Measurements from ENCODE around the gene GPR55.

The GPR55 gene

GRCh38 chr2:230907361-230908091 is 17.5 kb downstream of the GPR55 start:
- Histone ChIP-seq H3K4me3 (ENCODE audit: low read depth, low read length, poor library complexity, severe bottlenecking) (no peak overlapping the region), H3K4me2 (ENCODE audit: low read length) (no peak overlapping the region), H3K4me1 (ENCODE audit: insufficient read depth, low read length, severe bottlenecking) (peaks cover 8% of the 10 kb centered on the region), H3K27ac (ENCODE audit: low read depth, low read length, poor library complexity, severe bottlenecking) (no peak overlapping the region), H3K36me3 (ENCODE audit: insufficient read depth, low read length) (no peaks in the 10 kb centered on the region), H3F3A (ENCODE audit: insufficient read depth, low read length) (no peaks in the 10 kb centered on the region), H3K27me3 (ENCODE audit: insufficient read depth, low read length) (peaks cover 26% of the 10 kb centered on the region), H3K9me3 (ENCODE audit: low read length) (no peaks in the 10 kb centered on the region), H2AFZ (ENCODE audit: low read length) (no peak overlapping the region), H4K20me1 (ENCODE audit: insufficient read depth, low read length) (no peaks in the 10 kb centered on the region), H3K79me2 (ENCODE audit: insufficient read depth, low read length) (no peaks in the 10 kb centered on the region), H3K9me2 (ENCODE audit: low read depth, low read length) (no peaks in the 10 kb centered on the region), H3K9ac (ENCODE audit: low read length) (no peak overlapping the region)
- TF ChIP-seq EZH2 (IDR thresholded peaks at IDR 0.05; ENCODE audit: borderline replicate concordance, low read length) (no peak), CTCF (IDR thresholded peaks at IDR 0.05; ENCODE audit: low read length) (no peak)

DNA sequence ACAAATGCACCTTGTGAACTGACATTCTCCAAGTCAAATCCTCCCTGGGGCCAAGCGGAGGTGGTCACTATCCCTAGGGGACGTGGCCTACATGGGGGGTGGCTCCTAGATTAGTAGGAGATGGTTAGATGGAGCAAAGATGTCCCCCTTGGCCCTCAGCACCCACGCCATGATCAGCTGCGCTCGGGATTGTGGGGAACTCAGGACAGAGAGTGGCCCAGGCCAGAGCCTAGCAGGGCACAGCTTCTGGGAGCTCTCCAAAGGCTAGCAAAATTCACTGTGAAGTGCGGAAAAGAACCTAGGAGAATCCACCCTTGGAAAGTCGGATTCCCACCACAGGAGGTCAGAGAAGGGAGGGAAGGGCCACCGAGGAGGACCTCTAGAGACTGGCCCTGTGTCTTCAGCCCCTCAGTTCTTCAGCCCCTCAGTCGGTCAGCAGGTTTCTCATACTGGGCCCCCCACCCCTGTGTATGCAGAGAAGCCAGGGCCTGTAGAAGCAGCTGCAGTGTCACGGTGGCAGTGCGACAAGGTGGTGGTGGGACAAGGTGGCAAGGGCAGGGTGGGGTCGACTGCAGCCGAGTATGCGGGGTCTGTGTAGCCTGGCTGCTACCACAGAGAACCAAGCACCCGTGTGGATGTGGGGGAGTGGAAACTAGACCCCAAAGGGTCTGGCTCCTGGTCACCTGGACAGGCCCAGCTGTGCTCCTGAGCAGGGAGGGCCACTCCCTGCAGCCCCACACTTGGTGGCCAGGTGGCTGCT is 18.4 kb downstream of the GPR55 start:
- peaks cover 12% of the 10 kb centered on the region for H3K4me1 ChIP-seq (ENCODE audit: insufficient read depth, low read length, severe bottlenecking)

More for the DNA sequence above, 18.4 kb downstream of the GPR55 start:
- H4K20me1 ChIP-seq (ENCODE audit: insufficient read depth, low read length): no peaks in the 10 kb centered on the region
- H3K4me2 ChIP-seq (ENCODE audit: low read length): no peak overlapping the region
- peaks cover 26% of the 10 kb centered on the region for H3K27me3 ChIP-seq (ENCODE audit: insufficient read depth, low read length)
- H3K79me2 ChIP-seq (ENCODE audit: insufficient read depth, low read length): no peaks in the 10 kb centered on the region
- TF ChIP-seq EZH2 (IDR thresholded peaks at IDR 0.05; ENCODE audit: borderline replicate concordance, low read length) (no peak), CTCF (IDR thresholded peaks at IDR 0.05; ENCODE audit: low read length) (no peak)
- no peaks in the 10 kb centered on the region for H3K9me2 ChIP-seq (ENCODE audit: low read depth, low read length)
- no peak overlapping the region for H3K9ac ChIP-seq (ENCODE audit: low read length)
- H3K9me3 ChIP-seq (ENCODE audit: low read length): no peaks in the 10 kb centered on the region
- no peaks in the 10 kb centered on the region for H3F3A ChIP-seq (ENCODE audit: insufficient read depth, low read length)
- no peak overlapping the region for H3K27ac ChIP-seq (ENCODE audit: low read depth, low read length, poor library complexity, severe bottlenecking)
- H2AFZ ChIP-seq (ENCODE audit: low read length): no peak overlapping the region
- no peak overlapping the region for H3K4me3 ChIP-seq (ENCODE audit: low read depth, low read length, poor library complexity, severe bottlenecking)
- no peaks in the 10 kb centered on the region for H3K36me3 ChIP-seq (ENCODE audit: insufficient read depth, low read length)
